Measurements from ENCODE around the gene RCOR2.
A peak's percentile ranks its signal among the peaks of the same experiment; 100 is the strongest.

The RCOR2 gene

GRCh38 chr11:63907808-63908530, 9.0 kb downstream of the RCOR2 start:
- no peak for DNase-seq (ENCODE audit: low read depth in 1 of 2, low spot score in 1 of 2)

- no peak for DNase-seq (ENCODE audit: low read depth in 1 of 2, low spot score in 1 of 2)
Observed at GRCh38 chr11:63907063-63907462, 9.9 kb downstream of the RCOR2 start.

GRCh38 chr11:63906585-63906984, 10.4 kb downstream of the RCOR2 start:
- DNase-seq (ENCODE audit: low read depth in 1 of 2, low spot score in 1 of 2) = no peak

- no peak for DNase-seq (ENCODE audit: low read depth in 1 of 2, low spot score in 1 of 2)
Observed at GRCh38 chr11:63906087-63906486, 10.9 kb downstream of the RCOR2 start.

GRCh38 chr11:63905179-63905578, 11.8 kb downstream of the RCOR2 start:
- no peak for DNase-seq (ENCODE audit: low read depth in 1 of 2, low spot score in 1 of 2)

- DNase-seq (ENCODE audit: low read depth in 1 of 2, low spot score in 1 of 2) = no peak
Observed at GRCh38 chr11:63904743-63905142, 12.2 kb downstream of the RCOR2 start.

GRCh38 chr11:63903884-63904283, 13.1 kb downstream of the RCOR2 start:
- no peak for DNase-seq (ENCODE audit: low read depth in 1 of 2, low spot score in 1 of 2)

GRCh38 chr11:63901660-63902059, 15.3 kb downstream of the RCOR2 start:
- no peak for DNase-seq (ENCODE audit: low read depth in 1 of 2, low spot score in 1 of 2)

- no peak for DNase-seq (ENCODE audit: low read depth in 1 of 2, low spot score in 1 of 2)
Observed at GRCh38 chr11:63897459-63898146, 19.4 kb downstream of the RCOR2 start.

GRCh38 chr11:63896071-63896470, 20.9 kb downstream of the RCOR2 start:
- no peak for DNase-seq (ENCODE audit: low read depth in 1 of 2, low spot score in 1 of 2)

GRCh38 chr11:63893355-63893754, 23.6 kb downstream of the RCOR2 start:
- no peak for DNase-seq (ENCODE audit: low read depth in 1 of 2, low spot score in 1 of 2)

GRCh38 chr11:63892228-63892627, 24.7 kb downstream of the RCOR2 start:
- DNase-seq (ENCODE audit: low read depth in 1 of 2, low spot score in 1 of 2) = no peak

GRCh38 chr11:63890368-63890767, 26.6 kb downstream of the RCOR2 start:
- DNase-seq (ENCODE audit: low read depth in 1 of 2, low spot score in 1 of 2) = no peak

GRCh38 chr11:63889344-63889743, 27.6 kb downstream of the RCOR2 start:
- DNase-seq (ENCODE audit: low read depth in 1 of 2, low spot score in 1 of 2) = no peak

GRCh38 chr11:63888170-63889086, 28.5 kb downstream of the RCOR2 start:
- peak; percentile 29 to 59 for DNase-seq (ENCODE audit: low read depth in 1 of 2, low spot score in 1 of 2)

- DNase-seq (ENCODE audit: low read depth in 1 of 2, low spot score in 1 of 2) = no peak
Observed at GRCh38 chr11:63887386-63887999, 29.5 kb downstream of the RCOR2 start.

GRCh38 chr11:63884196-63884932, 32.6 kb downstream of the RCOR2 start:
- no peak for DNase-seq (ENCODE audit: low read depth in 1 of 2, low spot score in 1 of 2)

- DNase-seq (ENCODE audit: low read depth in 1 of 2, low spot score in 1 of 2) = no peak
Observed at GRCh38 chr11:63883791-63884190, 33.2 kb downstream of the RCOR2 start.

- DNase-seq (ENCODE audit: low read depth in 1 of 2, low spot score in 1 of 2) = no peak
Observed at GRCh38 chr11:63882555-63883242, 34.3 kb downstream of the RCOR2 start.

- DNase-seq (ENCODE audit: low read depth in 1 of 2, low spot score in 1 of 2) = no peak
Observed at GRCh38 chr11:63880403-63880790, 36.6 kb downstream of the RCOR2 start.

All from activated CD4-positive, alpha-beta T cell treated with anti-CD3 and anti-CD28 coated beads, Interleukin-2, amount 50 U/mL, for 24 hours (primary cell).